ENCODE results near the gene PRLHR.

DNA sequence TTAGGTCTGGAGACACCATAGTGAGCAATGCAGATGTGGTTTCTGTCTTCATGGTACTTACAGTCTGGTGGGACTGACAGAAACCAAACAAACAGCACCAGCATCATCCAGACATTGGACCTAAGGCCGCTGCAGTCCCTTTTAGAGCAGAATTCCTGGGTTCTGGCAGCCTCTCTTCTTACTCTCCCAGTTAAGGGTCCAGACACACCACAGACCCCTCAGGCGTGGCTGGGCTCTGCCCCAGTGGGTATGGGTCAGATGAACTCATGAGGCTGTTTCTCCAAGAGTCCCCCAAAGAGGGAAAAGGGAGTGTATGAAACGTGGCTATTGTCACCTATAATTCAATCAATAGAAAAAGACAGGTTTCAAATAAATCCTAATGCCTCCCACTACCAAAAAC, 31.3 kb downstream of the PRLHR start:
- TF ChIP-seq RFX5 (IDR thresholded peaks at IDR 0.05; ENCODE audit: low read length), result no peak
- TF ChIP-seq, protein P1, sequence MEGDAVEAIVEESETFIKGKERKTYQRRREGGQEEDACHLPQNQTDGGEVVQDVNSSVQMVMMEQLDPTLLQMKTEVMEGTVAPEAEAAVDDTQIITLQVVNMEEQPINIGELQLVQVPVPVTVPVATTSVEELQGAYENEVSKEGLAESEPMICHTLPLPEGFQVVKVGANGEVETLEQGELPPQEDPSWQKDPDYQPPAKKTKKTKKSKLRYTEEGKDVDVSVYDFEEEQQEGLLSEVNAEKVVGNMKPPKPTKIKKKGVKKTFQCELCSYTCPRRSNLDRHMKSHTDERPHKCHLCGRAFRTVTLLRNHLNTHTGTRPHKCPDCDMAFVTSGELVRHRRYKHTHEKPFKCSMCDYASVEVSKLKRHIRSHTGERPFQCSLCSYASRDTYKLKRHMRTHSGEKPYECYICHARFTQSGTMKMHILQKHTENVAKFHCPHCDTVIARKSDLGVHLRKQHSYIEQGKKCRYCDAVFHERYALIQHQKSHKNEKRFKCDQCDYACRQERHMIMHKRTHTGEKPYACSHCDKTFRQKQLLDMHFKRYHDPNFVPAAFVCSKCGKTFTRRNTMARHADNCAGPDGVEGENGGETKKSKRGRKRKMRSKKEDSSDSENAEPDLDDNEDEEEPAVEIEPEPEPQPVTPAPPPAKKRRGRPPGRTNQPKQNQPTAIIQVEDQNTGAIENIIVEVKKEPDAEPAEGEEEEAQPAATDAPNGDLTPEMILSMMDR (IDR thresholded peaks at IDR 0.05), result no peak
- TF ChIP-seq, protein P2, sequence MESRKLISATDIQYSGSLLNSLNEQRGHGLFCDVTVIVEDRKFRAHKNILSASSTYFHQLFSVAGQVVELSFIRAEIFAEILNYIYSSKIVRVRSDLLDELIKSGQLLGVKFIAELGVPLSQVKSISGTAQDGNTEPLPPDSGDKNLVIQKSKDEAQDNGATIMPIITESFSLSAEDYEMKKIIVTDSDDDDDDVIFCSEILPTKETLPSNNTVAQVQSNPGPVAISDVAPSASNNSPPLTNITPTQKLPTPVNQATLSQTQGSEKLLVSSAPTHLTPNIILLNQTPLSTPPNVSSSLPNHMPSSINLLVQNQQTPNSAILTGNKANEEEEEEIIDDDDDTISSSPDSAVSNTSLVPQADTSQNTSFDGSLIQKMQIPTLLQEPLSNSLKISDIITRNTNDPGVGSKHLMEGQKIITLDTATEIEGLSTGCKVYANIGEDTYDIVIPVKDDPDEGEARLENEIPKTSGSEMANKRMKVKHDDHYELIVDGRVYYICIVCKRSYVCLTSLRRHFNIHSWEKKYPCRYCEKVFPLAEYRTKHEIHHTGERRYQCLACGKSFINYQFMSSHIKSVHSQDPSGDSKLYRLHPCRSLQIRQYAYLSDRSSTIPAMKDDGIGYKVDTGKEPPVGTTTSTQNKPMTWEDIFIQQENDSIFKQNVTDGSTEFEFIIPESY (IDR thresholded peaks at IDR 0.05; ENCODE audit: borderline replicate concordance, low read depth), result no peak
- TF ChIP-seq, protein P3, sequence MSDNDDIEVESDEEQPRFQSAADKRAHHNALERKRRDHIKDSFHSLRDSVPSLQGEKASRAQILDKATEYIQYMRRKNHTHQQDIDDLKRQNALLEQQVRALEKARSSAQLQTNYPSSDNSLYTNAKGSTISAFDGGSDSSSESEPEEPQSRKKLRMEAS (IDR thresholded peaks at IDR 0.05; ENCODE audit: low read depth), result no peak
